Stimulated activated CD4-positive, alpha-beta T cell treated with anti-CD3 and anti-CD28 coated beads, Interleukin-12 subunit alpha, Interleukin-12 subunit beta, amount 100 ng/mL, for 24 hours (primary cell): ENCODE measurements around the gene DPYSL3.

ENCODE experiments used
- DNase-seq, 2 experiments: peaks; one replicate each; pipeline ENCODE4 v3.0.0-alpha.2; 2020; ENCODE audit warnings: low read depth in 2 of 2

Gene DPYSL3

GRCh38 chr5:147472664-147473475 lies 37.0 kb downstream of the DPYSL3 start:
- DNase-seq, result no peak

GRCh38 chr5:147467973-147468508 lies 41.8 kb downstream of the DPYSL3 start:
- DNase-seq, result no peak

- no peak for DNase-seq
Measured at GRCh38 chr5:147466360-147466980, 43.4 kb downstream of the DPYSL3 start.

GRCh38 chr5:147465747-147466146 lies 44.1 kb downstream of the DPYSL3 start:
- no peak for DNase-seq

GRCh38 chr5:147464211-147464610 lies 45.7 kb downstream of the DPYSL3 start:
- no peak for DNase-seq

GRCh38 chr5:147461915-147462314 lies 48.0 kb downstream of the DPYSL3 start:
- no peak for DNase-seq

GRCh38 chr5:147460380-147460779 lies 49.5 kb downstream of the DPYSL3 start:
- no peak for DNase-seq

- DNase-seq, result no peak
Measured at GRCh38 chr5:147458581-147458980, 51.3 kb downstream of the DPYSL3 start.

GRCh38 chr5:147455822-147456450 lies 53.9 kb downstream of the DPYSL3 start:
- no peak for DNase-seq

- DNase-seq, result no peak
Measured at GRCh38 chr5:147454996-147455677, 54.7 kb downstream of the DPYSL3 start.

- DNase-seq, result peak; percentile 18 to 68
Measured at GRCh38 chr5:147453875-147454814, 55.7 kb downstream of the DPYSL3 start.

GRCh38 chr5:147452165-147452811 lies 57.6 kb downstream of the DPYSL3 start:
- DNase-seq, result no peak

- DNase-seq, result no peak
Measured at GRCh38 chr5:147451193-147451592, 58.7 kb downstream of the DPYSL3 start.

- DNase-seq, result no peak
Measured at GRCh38 chr5:147450606-147451005, 59.3 kb downstream of the DPYSL3 start.

- no peak for DNase-seq
Measured at GRCh38 chr5:147448766-147449165, 61.1 kb downstream of the DPYSL3 start.

- no peak for DNase-seq
Measured at GRCh38 chr5:147446523-147446922, 63.3 kb downstream of the DPYSL3 start.

- no peak for DNase-seq
Measured at GRCh38 chr5:147445917-147446316, 64.0 kb downstream of the DPYSL3 start.

GRCh38 chr5:147445090-147445489 lies 64.8 kb downstream of the DPYSL3 start:
- DNase-seq, result no peak

- DNase-seq, result no peak
Measured at GRCh38 chr5:147442224-147442623, 67.6 kb downstream of the DPYSL3 start.

- no peak for DNase-seq
Measured at GRCh38 chr5:147441191-147441695, 68.6 kb downstream of the DPYSL3 start.
